ENCODE results near the gene FRMPD4. TPM values are rescaled to one million over a fixed set of nuclear protein-coding genes. Genes with fewer than 3 reads are reported as not detected.

The FRMPD4 gene
- total RNA-seq, 1 donor = not detected

DNA sequence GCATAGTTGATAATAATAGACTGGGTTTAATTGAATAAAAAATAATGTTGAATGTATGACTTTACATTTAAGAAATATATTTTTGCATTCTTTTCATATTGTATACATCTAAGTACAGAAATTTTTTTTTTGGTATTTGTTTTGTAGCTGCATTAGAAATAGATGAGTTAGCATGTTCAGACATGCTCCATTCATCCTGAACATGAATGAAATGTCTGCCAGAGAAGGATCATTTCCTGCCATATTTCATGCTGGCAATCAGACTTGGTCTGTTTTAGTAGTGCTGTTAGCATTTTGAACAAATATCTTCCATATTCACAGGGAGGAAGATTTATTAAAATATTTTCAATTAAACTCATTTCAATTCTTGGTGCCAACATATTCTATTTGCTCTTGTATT, 98.9 kb downstream of the FRMPD4 start:
- Histone ChIP-seq H3K4me1 (ENCODE audit: insufficient read depth, low read length) (no peaks in the 10 kb centered on the region), H3K9me3 (ENCODE audit: low read depth, low read length) (no peaks in the 10 kb centered on the region), H3K4me3 (ENCODE audit: low read length) (no peak overlapping the region), H3K27me3 (ENCODE audit: insufficient read depth, low read length) (no peaks in the 10 kb centered on the region)

DNA sequence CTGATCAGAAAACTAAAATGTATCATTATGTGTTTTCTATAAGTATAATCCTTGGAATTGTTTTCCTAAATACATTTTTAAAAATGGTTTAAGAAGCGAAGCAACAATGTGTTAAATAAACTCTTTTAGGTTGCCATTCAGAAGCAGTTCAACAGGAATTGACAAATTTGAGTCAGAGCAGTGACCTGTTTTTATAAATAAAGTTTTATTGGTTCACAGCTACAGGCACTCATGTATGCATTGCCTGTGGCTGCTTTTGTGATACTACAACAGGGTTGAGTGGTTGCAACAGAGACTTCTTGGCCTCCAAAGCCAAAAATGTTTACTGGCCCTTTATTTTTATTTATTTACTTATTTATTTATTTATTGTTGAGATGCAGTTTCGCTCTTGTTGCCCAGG, 99.5 kb downstream of the FRMPD4 start:
- no peak overlapping the region for H3K4me3 ChIP-seq (ENCODE audit: low read length)
- no peaks in the 10 kb centered on the region for H3K27me3 ChIP-seq (ENCODE audit: insufficient read depth, low read length)
- no peaks in the 10 kb centered on the region for H3K4me1 ChIP-seq (ENCODE audit: insufficient read depth, low read length)
- H3K9me3 ChIP-seq (ENCODE audit: low read depth, low read length) = no peaks in the 10 kb centered on the region

DNA sequence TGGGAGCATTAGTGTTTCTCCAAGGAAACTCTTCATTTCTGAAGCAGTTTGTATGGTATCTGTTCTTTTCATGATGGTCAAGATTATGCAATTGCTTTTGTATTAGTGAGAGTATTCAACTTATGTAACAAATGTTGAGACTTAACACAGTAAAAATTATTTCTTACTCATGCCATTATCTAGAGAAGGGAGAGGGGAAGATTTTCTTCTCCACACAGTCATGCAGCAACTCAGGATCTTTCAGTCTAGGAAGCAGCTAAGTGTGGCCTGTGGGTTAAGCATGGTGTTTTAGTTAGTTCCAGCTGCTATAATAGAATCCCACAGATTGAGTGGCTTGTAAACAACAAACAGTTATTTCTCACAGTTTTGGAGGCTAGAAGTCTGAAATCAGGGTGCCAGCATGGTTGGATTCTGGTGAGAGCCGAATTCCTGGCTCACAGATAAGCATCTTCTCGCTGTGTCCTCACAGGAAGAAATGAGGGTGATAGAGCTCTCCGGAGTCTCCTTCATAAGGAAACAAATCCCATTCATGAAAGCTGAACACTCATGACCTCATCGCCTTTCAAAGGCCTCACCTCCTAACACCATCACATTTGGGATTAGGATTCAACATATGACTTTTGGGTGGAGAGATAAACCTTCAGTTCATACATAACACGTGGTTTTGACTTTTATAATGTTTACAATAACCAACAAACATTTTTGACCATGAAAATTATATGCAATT, 101.2 kb downstream of the FRMPD4 start:
- H3K4me1 ChIP-seq (ENCODE audit: insufficient read depth, low read length) = no peaks in the 10 kb centered on the region
- no peaks in the 10 kb centered on the region for H3K27me3 ChIP-seq (ENCODE audit: insufficient read depth, low read length)
- H3K9me3 ChIP-seq (ENCODE audit: low read depth, low read length) = no peaks in the 10 kb centered on the region
- H3K4me3 ChIP-seq (ENCODE audit: low read length) = no peak overlapping the region

- no peaks in the 10 kb centered on the region for H3K27me3 ChIP-seq (ENCODE audit: insufficient read depth, low read length)
- no peak overlapping the region for H3K4me3 ChIP-seq (ENCODE audit: low read length)
- no peaks in the 10 kb centered on the region for H3K4me1 ChIP-seq (ENCODE audit: insufficient read depth, low read length)
- no peaks in the 10 kb centered on the region for H3K9me3 ChIP-seq (ENCODE audit: low read depth, low read length)
Measured at GRCh38 chrX:12240491-12240890, 102.2 kb downstream of the FRMPD4 start.

GRCh38 chrX:12241026-12241425, 102.8 kb downstream of the FRMPD4 start:
- Histone ChIP-seq H3K9me3 (ENCODE audit: low read depth, low read length) (no peaks in the 10 kb centered on the region), H3K4me3 (ENCODE audit: low read length) (no peak overlapping the region), H3K27me3 (ENCODE audit: insufficient read depth, low read length) (no peaks in the 10 kb centered on the region), H3K4me1 (ENCODE audit: insufficient read depth, low read length) (no peaks in the 10 kb centered on the region)

- Histone ChIP-seq H3K4me3 (ENCODE audit: low read length) (no peak overlapping the region), H3K27me3 (ENCODE audit: insufficient read depth, low read length) (no peaks in the 10 kb centered on the region), H3K9me3 (ENCODE audit: low read depth, low read length) (no peaks in the 10 kb centered on the region), H3K4me1 (ENCODE audit: insufficient read depth, low read length) (no peaks in the 10 kb centered on the region)
Measured at GRCh38 chrX:12245650-12246645, 107.7 kb downstream of the FRMPD4 start.

- Histone ChIP-seq H3K4me3 (ENCODE audit: low read length) (no peak overlapping the region), H3K4me1 (ENCODE audit: insufficient read depth, low read length) (no peaks in the 10 kb centered on the region), H3K27me3 (ENCODE audit: insufficient read depth, low read length) (no peaks in the 10 kb centered on the region)
Measured at GRCh38 chrX:12249997-12250396, 111.7 kb downstream of the FRMPD4 start.

DNA sequence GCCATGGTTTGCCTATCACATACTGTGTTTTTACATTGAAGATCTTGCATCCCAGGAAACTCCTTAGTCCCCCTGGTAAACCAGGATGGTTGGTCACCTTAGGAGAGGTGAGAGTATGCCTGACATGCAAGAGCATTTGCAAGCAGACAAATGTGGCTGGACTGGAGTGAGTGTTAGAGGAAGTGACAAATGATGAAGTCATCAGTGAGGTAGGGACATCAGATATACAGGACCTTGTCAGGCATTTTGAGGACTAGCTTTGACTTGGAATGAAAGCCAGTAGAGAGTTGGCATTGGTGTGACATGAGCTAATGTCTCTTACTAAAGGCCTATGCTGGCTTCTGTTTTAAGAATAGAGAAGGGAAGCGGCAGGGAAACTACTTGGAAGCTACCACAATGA, 124.9 kb downstream of the FRMPD4 start:
- Histone ChIP-seq H3K9me3 (ENCODE audit: low read depth, low read length) (no peaks in the 10 kb centered on the region), H3K4me1 (ENCODE audit: insufficient read depth, low read length) (no peaks in the 10 kb centered on the region), H3K27me3 (ENCODE audit: insufficient read depth, low read length) (no peaks in the 10 kb centered on the region), H3K4me3 (ENCODE audit: low read length) (no peak overlapping the region)

More at GRCh38 chrX:12249997-12250396, 111.7 kb downstream of the FRMPD4 start:
- H3K9me3 ChIP-seq (ENCODE audit: low read depth, low read length) = no peaks in the 10 kb centered on the region

DNA sequence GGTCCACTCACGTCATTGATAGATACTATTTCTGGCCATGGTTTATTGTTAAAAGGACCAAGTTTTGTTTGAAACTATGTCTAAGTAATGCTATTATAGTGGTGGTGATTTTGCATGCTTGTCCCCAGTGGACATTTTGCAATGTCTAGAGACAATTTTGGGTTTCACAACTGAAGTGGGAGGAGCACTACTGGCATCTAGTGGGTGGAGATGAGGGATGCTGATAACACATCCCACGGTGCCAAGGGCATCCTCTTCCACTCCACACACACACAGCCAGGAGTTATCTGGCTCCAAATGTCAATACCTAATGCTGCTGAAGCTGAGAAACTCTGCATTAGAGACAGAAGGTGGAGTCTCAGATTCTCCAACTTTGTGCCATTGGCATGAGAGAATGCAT, 131.2 kb downstream of the FRMPD4 start:
- H3K9me3 ChIP-seq (ENCODE audit: low read depth, low read length) = no peaks in the 10 kb centered on the region
- H3K4me3 ChIP-seq (ENCODE audit: low read length) = no peak overlapping the region
- H3K4me1 ChIP-seq (ENCODE audit: insufficient read depth, low read length) = no peaks in the 10 kb centered on the region
- H3K27me3 ChIP-seq (ENCODE audit: insufficient read depth, low read length) = no peaks in the 10 kb centered on the region

GRCh38 chrX:12278151-12278550, 139.9 kb downstream of the FRMPD4 start:
- H3K9me3 ChIP-seq (ENCODE audit: low read depth, low read length) = no peaks in the 10 kb centered on the region
- H3K27me3 ChIP-seq (ENCODE audit: insufficient read depth, low read length) = no peaks in the 10 kb centered on the region
- no peak overlapping the region for H3K4me3 ChIP-seq (ENCODE audit: low read length)
- no peaks in the 10 kb centered on the region for H3K4me1 ChIP-seq (ENCODE audit: insufficient read depth, low read length)

GRCh38 chrX:12282991-12283390, 144.7 kb downstream of the FRMPD4 start:
- H3K27me3 ChIP-seq (ENCODE audit: insufficient read depth, low read length) = no peaks in the 10 kb centered on the region
- H3K4me3 ChIP-seq (ENCODE audit: low read length) = no peak overlapping the region
- H3K4me1 ChIP-seq (ENCODE audit: insufficient read depth, low read length) = no peaks in the 10 kb centered on the region
- no peaks in the 10 kb centered on the region for H3K9me3 ChIP-seq (ENCODE audit: low read depth, low read length)

DNA sequence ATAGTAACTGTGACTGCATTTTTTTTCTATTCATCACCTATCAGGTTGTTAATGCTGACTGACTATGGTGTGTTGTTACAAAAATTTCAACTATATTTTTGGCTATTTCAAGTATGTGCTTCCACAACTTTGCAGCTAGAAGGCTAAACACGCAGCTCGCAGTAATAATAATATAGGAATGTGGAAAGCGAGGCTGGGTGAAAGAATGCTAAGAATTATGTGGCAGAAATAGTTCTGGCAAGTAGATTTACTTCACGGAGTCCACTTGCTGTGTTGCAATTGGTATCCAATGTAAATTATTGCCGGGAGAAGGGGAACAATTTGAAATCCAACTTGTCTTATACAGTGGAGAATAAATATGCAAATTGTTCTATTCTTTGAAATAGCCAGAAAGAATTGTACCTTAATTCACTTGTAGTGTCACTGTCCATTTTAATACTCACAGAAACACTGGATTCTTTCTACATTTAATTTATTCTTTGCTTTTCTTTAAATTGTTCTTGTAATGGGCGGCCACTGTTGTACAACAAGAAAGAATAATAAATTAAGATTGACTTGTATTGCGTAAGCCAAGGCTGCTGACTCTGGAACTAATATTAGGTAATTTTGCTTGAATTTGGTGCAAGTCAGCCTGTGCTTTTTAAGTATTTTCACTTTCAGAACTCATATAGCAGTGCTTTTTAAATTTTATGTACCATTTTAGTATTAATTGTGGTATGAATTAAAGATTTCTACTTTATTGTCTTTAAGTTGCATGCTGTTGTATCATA, 154.9 kb downstream of the FRMPD4 start:
- H3K4me1 ChIP-seq (ENCODE audit: insufficient read depth, low read length) = no peaks in the 10 kb centered on the region
- no peak overlapping the region for H3K4me3 ChIP-seq (ENCODE audit: low read length)
- H3K27me3 ChIP-seq (ENCODE audit: insufficient read depth, low read length) = no peaks in the 10 kb centered on the region
- H3K9me3 ChIP-seq (ENCODE audit: low read depth, low read length) = no peaks in the 10 kb centered on the region

DNA sequence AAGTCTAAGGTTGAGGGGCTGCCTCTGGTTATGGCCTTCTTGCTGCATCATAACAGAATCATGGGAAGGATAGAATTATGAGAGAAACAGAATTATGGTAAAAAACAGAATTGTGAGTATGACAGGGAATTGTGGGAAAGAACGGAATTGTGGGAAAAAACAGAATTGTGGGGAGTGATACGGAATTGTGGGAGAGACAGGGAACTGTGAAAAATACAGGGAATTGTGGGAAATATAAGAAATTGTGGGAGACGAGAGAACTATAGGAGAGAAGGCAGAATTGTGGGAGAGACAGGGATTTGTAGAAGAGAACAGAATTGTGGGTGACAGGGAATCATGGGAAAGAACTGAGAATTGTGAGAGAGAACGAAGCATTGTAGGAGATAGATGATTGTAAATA, 159.1 kb downstream of the FRMPD4 start:
- H3K27me3 ChIP-seq (ENCODE audit: insufficient read depth, low read length) = no peaks in the 10 kb centered on the region
- H3K4me3 ChIP-seq (ENCODE audit: low read length) = no peak overlapping the region
- H3K9me3 ChIP-seq (ENCODE audit: low read depth, low read length) = no peaks in the 10 kb centered on the region
- H3K4me1 ChIP-seq (ENCODE audit: insufficient read depth, low read length) = no peaks in the 10 kb centered on the region

GRCh38 chrX:12301288-12301687, 163.0 kb downstream of the FRMPD4 start:
- no peaks in the 10 kb centered on the region for H3K9me3 ChIP-seq (ENCODE audit: low read depth, low read length)
- no peaks in the 10 kb centered on the region for H3K4me1 ChIP-seq (ENCODE audit: insufficient read depth, low read length)
- H3K27me3 ChIP-seq (ENCODE audit: insufficient read depth, low read length) = no peaks in the 10 kb centered on the region
- H3K4me3 ChIP-seq (ENCODE audit: low read length) = no peak overlapping the region

DNA sequence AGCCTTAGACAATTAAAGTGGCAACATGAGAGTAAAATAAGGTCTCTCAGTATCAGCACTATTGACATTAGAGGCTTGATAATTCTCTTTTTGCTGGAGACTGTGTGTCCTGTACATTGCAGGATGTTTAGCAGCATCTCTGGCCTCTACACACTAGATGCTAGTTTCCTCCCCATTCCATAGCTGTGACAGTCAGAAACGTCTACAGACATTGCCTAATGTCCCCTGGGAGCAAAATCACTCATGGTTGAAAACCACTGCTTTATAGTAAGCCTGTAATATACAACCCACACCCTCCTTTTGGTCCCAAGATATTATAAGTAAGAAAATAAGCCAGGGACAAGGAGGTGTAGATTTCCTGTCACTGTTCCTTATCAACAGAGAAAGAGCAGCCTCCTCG, 166.0 kb downstream of the FRMPD4 start:
- no peak overlapping the region for H3K4me3 ChIP-seq (ENCODE audit: low read length)
- no peaks in the 10 kb centered on the region for H3K27me3 ChIP-seq (ENCODE audit: insufficient read depth, low read length)
- H3K9me3 ChIP-seq (ENCODE audit: low read depth, low read length) = no peaks in the 10 kb centered on the region
- H3K4me1 ChIP-seq (ENCODE audit: insufficient read depth, low read length) = no peaks in the 10 kb centered on the region

Data from mononuclear cell (primary cell).